Activated CD4-positive, CD25-positive, alpha-beta regulatory T cell treated with anti-CD3 and anti-CD28 coated beads, Interleukin-2, amount 50 U/mL, for 24 hours (primary cell): ENCODE measurements around the gene NARF.

Source experiments
- ATAC-seq, 2 donors: fragments of 150-1000 bp; cut with Tn5 transposase; one replicate each; pipeline ENCODE4 v1.10.0; 2021; ENCODE audit warnings: mild to moderate bottlenecking in 1 of 2, moderate library complexity in 1 of 2

Gene NARF

GRCh38 chr17:82434216-82434565 is 24.4 kb upstream of the NARF start:
- peak; percentile 59 to 68 for ATAC-seq

GRCh38 chr17:82435103-82435502 is 23.4 kb upstream of the NARF start:
- no peak for ATAC-seq

GRCh38 chr17:82435601-82436583 is 22.6 kb upstream of the NARF start:
- no peak for ATAC-seq

- ATAC-seq: no peak
Measured at GRCh38 chr17:82436601-82437324, 21.8 kb upstream of the NARF start.

GRCh38 chr17:82437325-82437668 is 21.2 kb upstream of the NARF start:
- no peak for ATAC-seq

GRCh38 chr17:82438401-82439193 is 19.9 kb upstream of the NARF start:
- no peak for ATAC-seq

- no peak for ATAC-seq
Measured at GRCh38 chr17:82439194-82439828, 19.2 kb upstream of the NARF start.

- ATAC-seq: no peak
Measured at GRCh38 chr17:82439829-82440365, 18.6 kb upstream of the NARF start.

- ATAC-seq: no peak
Measured at GRCh38 chr17:82440469-82440981, 18.0 kb upstream of the NARF start.

- no peak for ATAC-seq
Measured at GRCh38 chr17:82440991-82441627, 17.4 kb upstream of the NARF start.

- ATAC-seq: no peak
Measured at GRCh38 chr17:82441691-82442487, 16.7 kb upstream of the NARF start.

- ATAC-seq: no peak
Measured at GRCh38 chr17:82442643-82443464, 15.7 kb upstream of the NARF start.

GRCh38 chr17:82443465-82444283 is 14.9 kb upstream of the NARF start:
- ATAC-seq: no peak

- no peak for ATAC-seq
Measured at GRCh38 chr17:82444284-82444893, 14.2 kb upstream of the NARF start.

GRCh38 chr17:82444941-82445521 is 13.5 kb upstream of the NARF start:
- ATAC-seq: no peak

- ATAC-seq: no peak
Measured at GRCh38 chr17:82445542-82445941, 13.0 kb upstream of the NARF start.

- ATAC-seq: no peak
Measured at GRCh38 chr17:82446124-82446523, 12.4 kb upstream of the NARF start.

GRCh38 chr17:82446649-82447048 is 11.9 kb upstream of the NARF start:
- no peak for ATAC-seq
